Stimulated activated CD4-positive, alpha-beta T cell treated with anti-CD3 and anti-CD28 coated beads, Interleukin-4, amount 100 ng/mL, for 24 hours (primary cell): ENCODE results near the gene OR8B12.
A peak's percentile ranks its signal among the peaks of the same experiment; 100 is the strongest.

Experiments used
- DNase-seq: peaks from one replicate; pipeline ENCODE4 v3.0.0-alpha.2; 2020

The OR8B12 gene

GRCh38 chr11:124543554-124543953 is at the start of gene OR8B12:
OR8B12 (minus strand) TSS chr11:124543654; CDS start chr11:124543654, 0 bp downstream.
- DNase-seq = no peak

- DNase-seq = no peak
Measured at GRCh38 chr11:124592627-124593026, 49.2 kb upstream of the OR8B12 start.

- DNase-seq = no peak
Measured at GRCh38 chr11:124591430-124591829, 48.0 kb upstream of the OR8B12 start.

- DNase-seq = peak; percentile 45
Measured at GRCh38 chr11:124586238-124586860, 42.9 kb upstream of the OR8B12 start.

- DNase-seq = no peak
Measured at GRCh38 chr11:124584681-124585372, 41.4 kb upstream of the OR8B12 start.

- DNase-seq = no peak
Measured at GRCh38 chr11:124583781-124584180, 40.3 kb upstream of the OR8B12 start.

GRCh38 chr11:124582565-124582964 is 39.1 kb upstream of the OR8B12 start:
- DNase-seq = no peak

- no peak for DNase-seq
Measured at GRCh38 chr11:124581817-124582216, 38.4 kb upstream of the OR8B12 start.

GRCh38 chr11:124578761-124579160 is 35.3 kb upstream of the OR8B12 start:
- no peak for DNase-seq

- no peak for DNase-seq
Measured at GRCh38 chr11:124577716-124578427, 34.4 kb upstream of the OR8B12 start.

- no peak for DNase-seq
Measured at GRCh38 chr11:124570160-124570559, 26.7 kb upstream of the OR8B12 start.

GRCh38 chr11:124569697-124570096 is 26.2 kb upstream of the OR8B12 start, which contains the start of gene OR8A1:
OR8A1 (plus strand) TSS chr11:124569997; CDS start chr11:124570120, 123 bp downstream.
- DNase-seq = no peak

GRCh38 chr11:124556828-124557227 is 13.4 kb upstream of the OR8B12 start:
- DNase-seq = no peak

- DNase-seq = no peak
Measured at GRCh38 chr11:124551987-124552386, 8.5 kb upstream of the OR8B12 start.

- no peak for DNase-seq
Measured at GRCh38 chr11:124551189-124551588, 7.7 kb upstream of the OR8B12 start.

GRCh38 chr11:124543145-124543544 is 309 bp downstream of the OR8B12 start:
- DNase-seq = no peak

GRCh38 chr11:124541204-124541603 is 2.2 kb downstream of the OR8B12 start:
- DNase-seq = no peak

- DNase-seq = no peak
Measured at GRCh38 chr11:124538019-124538418, 5.4 kb downstream of the OR8B12 start.

GRCh38 chr11:124536520-124536919 is 6.9 kb downstream of the OR8B12 start:
- no peak for DNase-seq

GRCh38 chr11:124535552-124536232 is 7.8 kb downstream of the OR8B12 start:
- no peak for DNase-seq

GRCh38 chr11:124534051-124534450 is 9.4 kb downstream of the OR8B12 start:
- no peak for DNase-seq

GRCh38 chr11:124533626-124534025 is 9.8 kb downstream of the OR8B12 start:
- no peak for DNase-seq

GRCh38 chr11:124520550-124520854 is 23.0 kb downstream of the OR8B12 start:
- DNase-seq = no peak
